Loucy (cell line): ENCODE measurements around the gene DTNA.

Experiments
- H2AFZ ChIP-seq: fragments of 200-600 bp; sonication (generic); 2 replicates; pipeline ENCODE4 v1.6.0; 2016; ENCODE audit warnings: antibody characterized with exemption, mild to moderate bottlenecking, low read length, moderate library complexity
- H3F3A ChIP-seq: fragments of 200-600 bp; 2 replicates; pipeline ENCODE4 v1.6.0; 2016; ENCODE audit warnings: antibody characterized with exemption, low read depth, mild to moderate bottlenecking
- H3K27me3 ChIP-seq: fragments of 200-600 bp; sonication (generic); 2 replicates; pipeline ENCODE4 v1.6.1; 2014; ENCODE audit warnings: low read length, mild to moderate bottlenecking; ENCODE audit not compliant: insufficient read depth, poor library complexity, severe bottlenecking
- H3K36me3 ChIP-seq: fragments of 200-600 bp; sonication (generic); 2 replicates; pipeline ENCODE4 v1.6.1; 2016; ENCODE audit warnings: low read length; ENCODE audit not compliant: insufficient read depth
- H3K4me1 ChIP-seq: fragments of 200-600 bp; sonication (generic); 2 replicates; pipeline ENCODE4 v1.5.1; 2014; ENCODE audit warnings: low read length, mild to moderate bottlenecking; ENCODE audit not compliant: insufficient read depth, poor library complexity, severe bottlenecking
- H3K4me2 ChIP-seq: fragments of 200-600 bp; sonication (generic); 2 replicates; pipeline ENCODE4 v1.6.0; 2014; ENCODE audit warnings: antibody characterized with exemption, low read length, low read depth, mild to moderate bottlenecking; ENCODE audit not compliant: poor library complexity, severe bottlenecking
- H3K4me3 ChIP-seq: fragments of 200-600 bp; sonication (generic); 2 replicates; pipeline ENCODE4 v1.5.1; 2014; ENCODE audit warnings: low read length, mild to moderate bottlenecking, mixed read lengths; ENCODE audit not compliant: poor library complexity, severe bottlenecking
- H3K79me2 ChIP-seq: fragments of 200-600 bp; sonication (generic); 2 replicates; pipeline ENCODE4 v1.6.1; 2014; ENCODE audit warnings: low read length; ENCODE audit not compliant: insufficient read depth
- H3K9ac ChIP-seq: fragments of 200-600 bp; sonication (generic); 2 replicates; pipeline ENCODE4 v1.6.0; 2014; ENCODE audit warnings: mild to moderate bottlenecking, low read depth, low read length, moderate library complexity; ENCODE audit not compliant: poor library complexity, severe bottlenecking
- H3K9me2 ChIP-seq: fragments of 200-600 bp; sonication (generic); replicated peaks from 2 replicates; pipeline ENCODE4 v1.6.1; 2016; ENCODE audit warnings: low read depth, low read length, mixed read lengths
- H3K9me3 ChIP-seq: fragments of 200-600 bp; sonication (generic); 2 replicates; pipeline ENCODE4 v1.6.1; 2014; ENCODE audit warnings: mild to moderate bottlenecking, antibody characterized with exemption, low read length, low read depth; ENCODE audit not compliant: insufficient read depth
- H4K20me1 ChIP-seq: fragments of 200-600 bp; sonication (generic); 2 replicates; pipeline ENCODE4 v1.6.0; 2014; ENCODE audit warnings: antibody characterized with exemption, low read length, mild to moderate bottlenecking; ENCODE audit not compliant: insufficient read depth, poor library complexity, severe bottlenecking
- EZH2phosphoT487 ChIP-seq: fragments of 200-600 bp; IDR thresholded peaks from 2 replicates; pipeline ENCODE4 v1.6.1; 2018; ENCODE audit warnings: antibody characterized with exemption, mild to moderate bottlenecking, moderate library complexity, borderline replicate concordance
- TF ChIP-seq, protein P1 (sequence below): fragments of 200-600 bp; sonication (generic); conservative IDR thresholded peaks from 2 replicates; pipeline ENCODE4 v1.5.1; 2014; ENCODE audit warnings: mild to moderate bottlenecking, antibody characterized with exemption, low read length

The DTNA gene

DNA sequence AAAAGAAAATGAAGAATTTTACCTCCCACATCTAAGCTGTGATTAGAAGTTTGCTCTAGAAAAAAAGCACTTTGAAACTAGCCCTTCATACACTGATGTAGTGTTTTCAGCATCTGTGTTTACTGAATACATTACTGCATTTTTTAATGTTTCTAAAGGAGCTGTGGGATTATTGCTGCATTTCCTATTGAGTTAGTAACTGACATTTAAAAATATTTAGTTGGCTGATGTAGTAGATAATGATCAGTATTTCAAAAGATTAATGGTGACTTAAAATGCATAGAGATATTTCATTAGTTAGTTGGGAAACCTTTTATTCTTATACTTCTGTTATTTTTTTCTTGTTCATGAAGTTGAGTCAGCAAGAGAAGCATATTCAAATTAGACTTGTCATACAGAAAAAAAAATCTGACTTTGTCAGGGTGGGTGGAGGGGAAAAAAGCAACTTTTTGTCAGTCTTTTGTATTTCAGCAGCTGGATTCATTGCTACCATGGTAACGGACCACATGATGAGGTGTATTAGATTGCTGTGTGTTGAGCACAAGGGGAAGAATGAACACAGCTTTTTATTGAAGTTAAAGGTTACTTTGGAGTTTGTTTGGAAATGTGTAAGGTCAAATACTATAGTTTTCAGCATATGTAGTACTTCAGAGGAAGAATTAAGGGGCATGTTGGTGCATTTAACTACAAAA is at the start of gene DTNA:
Gene DTNA (plus strand): TSS at position 549 of the 692 bp plus-strand sequence. CDS start 45,679 bp downstream, outside the sequence.
- Histone ChIP-seq H3K9me3 (no peaks in the 10 kb centered on the region), H3K4me2 (no peak within 1 kb of the TSS), H3F3A (no peaks in the 10 kb centered on the region), H3K79me2 (no peaks in the 10 kb centered on the region), H2AFZ (no peak within 1 kb of the TSS), H3K9ac (no peak within 1 kb of the TSS), H3K27me3 (no peaks in the 10 kb centered on the region), H3K9me2 (no peaks in the 10 kb centered on the region), H3K4me3 (no peak within 1 kb of the TSS), H3K4me1 (no peaks in the 10 kb centered on the region), H3K36me3 (no peaks in the 10 kb centered on the region), H4K20me1 (no peaks in the 10 kb centered on the region)
- TF ChIP-seq, protein P1, sequence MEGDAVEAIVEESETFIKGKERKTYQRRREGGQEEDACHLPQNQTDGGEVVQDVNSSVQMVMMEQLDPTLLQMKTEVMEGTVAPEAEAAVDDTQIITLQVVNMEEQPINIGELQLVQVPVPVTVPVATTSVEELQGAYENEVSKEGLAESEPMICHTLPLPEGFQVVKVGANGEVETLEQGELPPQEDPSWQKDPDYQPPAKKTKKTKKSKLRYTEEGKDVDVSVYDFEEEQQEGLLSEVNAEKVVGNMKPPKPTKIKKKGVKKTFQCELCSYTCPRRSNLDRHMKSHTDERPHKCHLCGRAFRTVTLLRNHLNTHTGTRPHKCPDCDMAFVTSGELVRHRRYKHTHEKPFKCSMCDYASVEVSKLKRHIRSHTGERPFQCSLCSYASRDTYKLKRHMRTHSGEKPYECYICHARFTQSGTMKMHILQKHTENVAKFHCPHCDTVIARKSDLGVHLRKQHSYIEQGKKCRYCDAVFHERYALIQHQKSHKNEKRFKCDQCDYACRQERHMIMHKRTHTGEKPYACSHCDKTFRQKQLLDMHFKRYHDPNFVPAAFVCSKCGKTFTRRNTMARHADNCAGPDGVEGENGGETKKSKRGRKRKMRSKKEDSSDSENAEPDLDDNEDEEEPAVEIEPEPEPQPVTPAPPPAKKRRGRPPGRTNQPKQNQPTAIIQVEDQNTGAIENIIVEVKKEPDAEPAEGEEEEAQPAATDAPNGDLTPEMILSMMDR: no peak
- no peak for TF ChIP-seq EZH2phosphoT487

DNA sequence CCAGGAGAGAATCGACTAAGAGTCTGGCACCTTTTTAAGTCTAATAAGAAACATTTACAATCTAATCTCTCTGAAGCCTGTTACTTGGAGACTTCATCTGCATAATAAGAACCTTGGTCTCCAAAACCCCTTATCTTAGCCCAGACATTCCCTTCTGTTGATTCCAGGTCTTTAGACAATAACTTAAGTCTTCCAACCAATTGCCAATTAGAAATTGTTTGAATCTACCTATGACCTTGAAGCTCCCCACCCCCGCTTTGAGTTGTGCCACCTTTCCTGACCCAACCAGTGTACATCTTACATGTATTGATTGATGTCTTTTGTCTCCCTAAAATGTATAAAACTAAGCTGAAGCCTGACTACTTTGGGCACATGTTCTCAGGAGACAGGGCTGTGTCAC is 49.5 kb upstream of the DTNA start:
- H3K4me1 ChIP-seq: no peaks in the 10 kb centered on the region
- no peaks in the 10 kb centered on the region for H3K9me3 ChIP-seq
- H3K36me3 ChIP-seq: no peaks in the 10 kb centered on the region
- no peak for TF ChIP-seq EZH2phosphoT487
- TF ChIP-seq, protein P1: no peak
- H2AFZ ChIP-seq: no peak overlapping the region
- H3K27me3 ChIP-seq: no peaks in the 10 kb centered on the region
- H4K20me1 ChIP-seq: no peaks in the 10 kb centered on the region
- H3K4me2 ChIP-seq: no peak overlapping the region
- H3F3A ChIP-seq: no peaks in the 10 kb centered on the region
- H3K9ac ChIP-seq: no peak overlapping the region
- no peaks in the 10 kb centered on the region for H3K9me2 ChIP-seq
- H3K79me2 ChIP-seq: no peaks in the 10 kb centered on the region
- no peak overlapping the region for H3K4me3 ChIP-seq

DNA sequence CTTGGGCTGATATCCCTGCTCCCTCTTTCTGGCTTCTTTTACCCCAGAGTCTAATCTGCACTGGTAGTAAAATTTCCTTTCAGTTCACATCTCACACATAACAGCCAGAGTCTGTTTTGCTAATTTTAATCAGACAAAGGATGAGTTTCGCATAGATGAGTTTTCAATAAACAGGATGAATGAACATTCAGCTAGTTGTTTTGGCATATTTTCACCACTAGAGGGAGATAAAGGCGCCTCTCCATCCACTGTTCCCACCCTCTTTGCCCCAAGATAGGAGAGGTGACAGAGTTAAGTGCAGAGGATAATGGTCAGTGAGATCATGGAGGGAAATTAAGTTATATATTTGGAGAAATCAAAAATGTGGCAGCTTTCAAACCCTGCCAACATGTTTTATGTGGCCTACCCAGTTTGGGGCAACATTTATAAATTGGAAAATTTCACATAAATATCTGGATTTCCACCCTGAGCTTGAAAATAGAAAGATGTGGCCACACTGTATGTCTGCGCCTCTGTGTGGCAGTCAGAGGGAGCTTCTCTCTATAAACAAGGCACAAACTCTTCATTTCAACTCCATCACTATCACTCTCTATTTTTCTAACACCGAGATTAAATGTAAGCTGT is 48.5 kb upstream of the DTNA start:
- H3K4me3 ChIP-seq: no peak overlapping the region
- H2AFZ ChIP-seq: no peak overlapping the region
- no peaks in the 10 kb centered on the region for H3K9me2 ChIP-seq
- TF ChIP-seq EZH2phosphoT487: no peak
- TF ChIP-seq, protein P1: peak; percentile 91
- no peak overlapping the region for H3K9ac ChIP-seq
- no peak overlapping the region for H3K4me2 ChIP-seq
- no peaks in the 10 kb centered on the region for H4K20me1 ChIP-seq
- H3F3A ChIP-seq: no peaks in the 10 kb centered on the region
- H3K4me1 ChIP-seq: no peaks in the 10 kb centered on the region
- no peaks in the 10 kb centered on the region for H3K36me3 ChIP-seq
- H3K79me2 ChIP-seq: no peaks in the 10 kb centered on the region
- no peaks in the 10 kb centered on the region for H3K27me3 ChIP-seq
- H3K9me3 ChIP-seq: no peaks in the 10 kb centered on the region
